Measurements from ENCODE around the gene TEX264. TPM values are rescaled to one million over a fixed set of nuclear protein-coding genes. Genes with fewer than 3 reads are reported as not detected.

The TEX264 gene
- total RNA-seq, 1 donor from 2014 or later, result 28.2 TPM

DNA sequence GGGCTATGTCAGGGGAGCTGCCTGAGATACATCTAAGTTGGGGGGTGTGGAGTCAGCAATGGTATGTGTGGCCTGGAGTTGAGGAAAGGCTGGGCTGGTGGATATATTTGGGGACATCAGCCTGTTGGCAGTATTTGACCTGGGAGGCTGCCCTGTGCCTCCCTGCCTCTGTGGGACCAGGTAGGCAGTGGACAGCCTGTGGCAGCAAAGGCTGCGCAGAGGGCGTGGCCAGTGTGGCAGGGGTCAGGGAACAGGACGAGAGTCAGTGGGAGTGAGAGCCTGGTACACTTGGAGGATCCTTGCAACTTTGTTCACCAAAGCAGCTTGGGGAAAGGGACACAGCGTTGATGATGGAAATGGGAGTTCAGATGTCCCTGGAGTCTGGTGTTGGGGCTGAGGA lies 15.0 kb downstream of the TEX264 start:
- H3K4me2 ChIP-seq (ENCODE audit: low read length), result peak overlapping the region; percentile 43
- no peak overlapping the region for H3K4me3 Mint-ChIP-seq (ENCODE audit: unreplicated experiment)
- no peaks in the 10 kb centered on the region for H3K27me3 Mint-ChIP-seq (ENCODE audit: low read depth, unreplicated experiment)
- no peak for DNase-seq (ENCODE audit: low read depth)
- H3K9me3 Mint-ChIP-seq (ENCODE audit: unreplicated experiment), result no peaks in the 10 kb centered on the region
- TF ChIP-seq CTCF (IDR thresholded peaks at IDR 0.05; ENCODE audit: insufficient read depth, low read depth, low read length) (no peak), EZH2 (IDR thresholded peaks at IDR 0.05; ENCODE audit: insufficient read depth, low read length) (no peak)
- no peaks in the 10 kb centered on the region for H3K79me2 ChIP-seq (ENCODE audit: insufficient read depth, low read length)
- FAIRE-seq, result no peak
- H4K20me1 ChIP-seq (ENCODE audit: insufficient read depth, low read length), result peaks cover 28% of the 10 kb centered on the region
- H3K9ac ChIP-seq (ENCODE audit: low read length), result no peak overlapping the region
- H3K4me3 ChIP-seq (ENCODE audit: insufficient read depth, low read depth, low read length), result no peak overlapping the region
- H3K27me3 ChIP-seq (ENCODE audit: insufficient read depth, low read length), result no peaks in the 10 kb centered on the region
- no peak overlapping the region for H3K27ac Mint-ChIP-seq (ENCODE audit: unreplicated experiment)
- peaks cover 31% of the 10 kb centered on the region for H3K4me1 Mint-ChIP-seq (ENCODE audit: low read depth, unreplicated experiment)
- H3K4me1 ChIP-seq (ENCODE audit: insufficient read depth, low read length), result peaks cover 32% of the 10 kb centered on the region
- peaks cover 21% of the 10 kb centered on the region for H3K36me3 Mint-ChIP-seq (ENCODE audit: low read depth, unreplicated experiment)
- no peaks in the 10 kb centered on the region for H3K9me3 ChIP-seq (ENCODE audit: insufficient read depth, low read depth, low read length)
- H2AFZ ChIP-seq (ENCODE audit: low read depth, low read length), result no peak overlapping the region
- H3K36me3 ChIP-seq (ENCODE audit: insufficient read depth, low read length), result no peaks in the 10 kb centered on the region
- H3K27ac ChIP-seq (ENCODE audit: low read depth, low read length), result peak overlapping the region; percentile 9

DNA sequence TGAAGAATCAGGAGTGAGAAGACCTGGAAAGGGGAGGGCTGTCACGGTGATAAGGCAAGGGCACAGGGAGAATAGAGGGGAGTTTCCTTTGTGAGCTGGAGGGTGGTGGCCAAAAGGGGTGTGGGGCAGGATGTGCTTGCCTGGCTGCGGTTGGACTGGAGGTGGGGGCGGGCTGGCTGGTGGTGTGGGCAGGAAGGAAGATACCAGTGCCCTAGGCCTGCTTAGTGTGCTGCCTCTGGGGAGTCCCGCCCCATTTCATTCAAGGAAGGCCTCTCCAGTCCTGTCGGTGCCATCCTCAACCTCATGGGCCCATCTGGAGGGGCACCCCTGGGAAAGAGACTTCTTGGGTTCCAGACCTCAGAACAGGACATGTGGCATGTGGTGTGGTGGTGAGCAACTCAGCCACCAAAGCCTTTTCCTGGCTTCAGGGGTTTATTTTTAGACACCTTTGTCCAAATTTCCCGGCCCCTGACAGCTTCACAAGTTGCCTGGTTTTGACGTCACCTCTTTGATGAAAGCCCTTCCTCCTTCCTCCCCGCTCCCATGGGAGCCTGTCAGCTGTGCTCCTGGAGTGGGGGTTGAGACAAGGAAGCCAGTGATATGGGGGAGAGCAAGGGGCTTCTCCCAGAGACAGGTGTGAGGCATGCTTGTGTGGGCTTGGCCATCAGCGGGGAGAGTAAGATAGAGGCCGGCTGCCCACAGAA lies 15.6 kb downstream of the TEX264 start:
- peaks cover 21% of the 10 kb centered on the region for H3K36me3 Mint-ChIP-seq (ENCODE audit: low read depth, unreplicated experiment)
- peaks cover 26% of the 10 kb centered on the region for H3K4me1 ChIP-seq (ENCODE audit: insufficient read depth, low read length)

More for the DNA sequence above, 15.6 kb downstream of the TEX264 start:
- peak overlapping the region; percentile 43 for H3K4me2 ChIP-seq (ENCODE audit: low read length)
- Mint-ChIP-seq H3K27me3 (ENCODE audit: low read depth, unreplicated experiment) (no peaks in the 10 kb centered on the region), H3K9me3 (ENCODE audit: unreplicated experiment) (no peaks in the 10 kb centered on the region), H3K4me1 (ENCODE audit: low read depth, unreplicated experiment) (peaks cover 25% of the 10 kb centered on the region), H3K27ac (ENCODE audit: unreplicated experiment) (no peak overlapping the region), H3K4me3 (ENCODE audit: unreplicated experiment) (no peak overlapping the region)
- H3K9ac ChIP-seq (ENCODE audit: low read length), result no peak overlapping the region
- no peaks in the 10 kb centered on the region for H3K36me3 ChIP-seq (ENCODE audit: insufficient read depth, low read length)
- H4K20me1 ChIP-seq (ENCODE audit: insufficient read depth, low read length), result peaks cover 22% of the 10 kb centered on the region
- H3K27ac ChIP-seq (ENCODE audit: low read depth, low read length), result peak overlapping the region; percentile 9
- no peak overlapping the region for H3K4me3 ChIP-seq (ENCODE audit: insufficient read depth, low read depth, low read length)
- no peaks in the 10 kb centered on the region for H3K27me3 ChIP-seq (ENCODE audit: insufficient read depth, low read length)
- no peaks in the 10 kb centered on the region for H3K79me2 ChIP-seq (ENCODE audit: insufficient read depth, low read length)
- DNase-seq (ENCODE audit: low read depth) (peak; percentile 16), FAIRE-seq (no peak)
- H3K9me3 ChIP-seq (ENCODE audit: insufficient read depth, low read depth, low read length), result no peaks in the 10 kb centered on the region
- no peak overlapping the region for H2AFZ ChIP-seq (ENCODE audit: low read depth, low read length)
- no peak for TF ChIP-seq CTCF (IDR thresholded peaks at IDR 0.05; ENCODE audit: insufficient read depth, low read depth, low read length)
- TF ChIP-seq EZH2 (IDR thresholded peaks at IDR 0.05; ENCODE audit: insufficient read depth, low read length), result no peak
